GM19468 (cell line): Measurements from ENCODE around the gene VPS29.
A peak's percentile ranks its signal among the peaks of the same experiment; 100 is the strongest.
"Not testable (repeated sequence)": the region's sequence is repeated elsewhere in the genome, so short reads cannot be mapped to it uniquely, and the experiment has no call there.

ENCODE experiments used
- ATAC-seq: cut with Tn5 transposase; IDR thresholded peaks from one replicate; pipeline ENCODE4 v1.9.1; 2021; ENCODE audit warnings: mild to moderate bottlenecking, moderate library complexity, moderate number of reproducible peaks; ENCODE audit not compliant: unreplicated experiment; ENCODE audit errors: extremely low read depth

VPS29 gene

DNA sequence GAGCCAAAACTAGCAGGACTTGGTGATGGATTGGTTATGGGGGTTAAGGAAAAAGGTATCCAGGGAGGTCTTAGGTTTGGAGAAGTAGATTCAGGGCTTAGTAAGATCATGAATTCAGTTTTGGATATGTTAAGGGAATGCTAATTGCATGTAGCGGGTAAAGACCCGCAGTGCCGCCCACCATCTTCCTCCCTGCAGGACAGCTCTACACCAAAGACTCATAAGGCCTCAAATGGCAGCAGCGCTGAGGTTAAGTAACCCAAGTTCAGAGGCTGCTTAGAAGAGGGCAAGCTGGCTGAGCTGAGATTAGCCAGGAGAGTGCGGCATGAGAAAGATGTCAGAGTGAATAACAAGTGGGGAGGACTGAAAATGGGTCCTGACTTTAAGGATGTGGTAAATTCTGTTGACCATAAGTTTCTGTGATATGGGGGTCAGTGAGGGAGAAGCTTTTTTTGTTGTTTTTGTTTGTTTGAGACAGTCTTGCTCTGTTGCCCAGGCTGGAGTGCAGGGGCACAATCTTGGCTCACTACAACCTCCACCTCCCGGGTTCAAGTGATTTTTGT, 26.4 kb upstream of the VPS29 start:
- ATAC-seq: no peak

DNA sequence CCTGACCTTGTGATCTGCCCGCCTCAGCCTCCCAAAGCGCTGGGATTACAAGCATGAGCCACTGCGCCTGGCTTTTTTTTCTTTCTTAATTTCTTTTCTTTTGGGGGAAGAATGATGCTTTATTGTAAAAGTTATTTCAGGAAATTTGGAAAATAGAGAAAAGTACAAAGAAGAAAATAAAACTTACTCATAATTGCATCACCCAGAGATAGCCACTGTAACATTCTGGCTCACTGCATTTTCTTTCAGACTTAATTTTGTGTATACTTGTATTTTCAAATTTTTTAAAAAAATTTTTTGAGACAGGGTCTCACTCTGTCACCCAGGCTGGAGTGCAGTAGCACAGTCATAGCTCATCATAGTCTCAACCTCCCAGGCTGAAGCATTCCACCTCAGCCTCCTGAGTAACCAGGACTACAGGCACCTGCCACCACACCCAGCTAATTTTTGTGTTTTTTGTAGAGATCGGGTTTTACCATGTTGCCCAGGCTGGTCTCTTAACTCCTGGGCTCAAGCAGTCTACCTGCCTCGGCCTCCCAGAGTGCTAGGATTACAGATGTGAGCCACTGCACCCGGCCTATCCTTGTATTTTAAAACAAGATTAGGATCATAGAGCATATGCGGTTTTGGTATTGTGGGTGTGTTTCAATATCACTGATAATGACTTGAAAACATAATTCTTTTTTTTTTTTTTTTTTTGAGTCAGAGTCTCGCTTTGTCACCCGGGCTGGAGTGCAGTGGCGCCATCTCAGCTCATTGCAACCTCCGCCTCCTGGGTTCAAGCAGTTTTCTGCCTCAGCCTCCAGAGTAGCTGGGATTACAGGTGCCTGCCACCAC, 19.2 kb upstream of the VPS29 start:
- not testable (repeated sequence) for ATAC-seq

DNA sequence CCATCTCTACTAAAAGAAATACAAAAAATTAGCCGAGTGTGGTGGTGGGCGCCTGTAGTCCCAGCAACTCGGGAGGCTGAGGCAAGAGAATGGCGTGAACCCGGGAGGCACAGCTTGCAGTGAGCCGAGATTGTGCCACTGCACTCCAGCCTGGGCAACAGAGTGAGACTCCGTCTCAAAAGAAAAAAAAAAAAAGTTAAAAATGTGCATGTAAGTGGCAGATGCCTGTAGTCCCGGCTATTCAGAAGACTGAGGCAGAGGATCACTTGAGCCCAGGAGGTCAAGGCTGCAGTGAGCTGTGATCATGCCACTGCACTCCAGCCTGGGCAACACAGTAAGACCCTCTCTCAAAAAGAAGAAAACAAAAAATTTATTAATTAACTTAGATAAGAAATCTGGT, 16.1 kb upstream of the VPS29 start:
- not testable (repeated sequence) for ATAC-seq

DNA sequence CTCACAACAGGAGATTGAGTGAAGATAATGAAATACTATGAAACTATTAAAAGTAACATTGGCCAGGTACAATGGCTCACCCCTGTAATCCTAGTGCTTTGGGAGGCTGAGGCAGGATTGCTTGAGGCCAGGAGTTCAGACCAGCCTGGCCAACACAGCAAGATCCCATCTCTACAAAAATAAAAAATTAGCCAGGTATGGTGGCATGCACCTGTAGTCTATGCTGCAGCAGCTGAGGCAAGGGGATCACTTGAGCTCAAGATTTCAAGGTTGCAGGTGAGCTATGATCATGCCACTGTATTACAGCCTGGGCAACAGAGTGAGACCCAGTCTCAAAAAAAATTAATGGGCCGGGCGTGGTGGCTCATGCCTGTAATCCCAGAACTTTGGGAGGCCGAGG, 15.1 kb upstream of the VPS29 start:
- ATAC-seq: no peak

DNA sequence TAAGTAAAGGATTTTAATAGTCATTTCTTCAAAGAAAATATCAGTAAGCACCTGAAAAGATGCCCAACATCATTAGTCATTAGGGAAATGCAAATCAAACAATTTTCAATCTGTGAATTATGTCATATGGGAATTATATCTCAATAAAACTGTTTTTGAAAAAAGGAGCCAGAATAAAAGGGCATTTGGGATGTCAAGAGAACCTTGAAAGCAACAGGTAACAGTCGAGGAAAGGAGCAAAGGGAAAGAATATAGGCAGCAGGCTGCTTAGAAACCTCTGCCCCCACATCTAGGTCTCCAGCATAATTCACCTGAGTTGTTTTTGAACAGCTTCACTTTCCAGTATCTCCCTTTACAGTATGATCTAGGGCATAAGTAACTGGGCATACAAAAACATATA, 12.5 kb upstream of the VPS29 start:
- no peak for ATAC-seq

DNA sequence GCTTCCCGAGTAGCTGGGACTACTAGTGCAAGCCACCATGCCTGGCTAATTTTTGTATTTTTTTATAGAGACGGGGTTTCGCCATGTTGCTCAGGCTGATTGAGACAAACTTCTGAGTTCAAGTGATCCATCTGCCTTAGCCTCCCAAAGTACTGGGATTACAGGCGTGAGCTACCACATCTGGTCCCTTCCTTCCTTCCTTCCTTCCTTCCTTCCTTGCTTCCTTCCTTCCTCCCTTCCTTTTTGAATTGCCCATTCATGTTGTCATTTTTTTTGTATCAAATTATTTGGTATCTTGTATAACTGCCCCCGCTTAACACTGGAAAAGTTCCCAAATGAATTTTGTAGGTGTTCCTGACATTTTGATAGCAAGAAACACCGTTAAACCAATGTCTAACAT, 11.9 kb upstream of the VPS29 start:
- ATAC-seq: no peak

DNA sequence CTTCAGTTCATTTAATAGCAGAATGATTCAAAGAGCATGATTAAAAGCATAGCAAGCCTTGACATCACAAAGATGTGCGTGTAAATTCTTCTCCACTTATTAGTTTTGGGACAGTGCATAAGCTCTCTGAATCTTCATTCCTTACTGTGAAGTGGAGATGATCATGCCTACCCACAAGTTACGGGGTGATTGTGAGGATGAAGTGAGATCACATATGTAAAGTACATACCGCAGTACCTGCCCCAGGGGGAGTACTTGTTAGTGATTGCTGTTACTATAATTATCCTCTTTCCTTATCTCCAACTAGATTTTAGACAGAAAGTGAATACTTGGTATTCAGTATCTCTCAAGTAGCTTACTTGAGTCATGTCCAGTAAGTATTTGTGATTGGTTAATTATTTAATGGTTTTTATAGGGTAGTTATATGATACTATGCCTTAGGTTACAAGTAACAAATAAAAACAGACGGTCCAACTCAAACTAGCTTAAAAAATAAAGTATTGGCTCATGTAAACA, 6.2 kb upstream of the VPS29 start:
- ATAC-seq: no peak

DNA sequence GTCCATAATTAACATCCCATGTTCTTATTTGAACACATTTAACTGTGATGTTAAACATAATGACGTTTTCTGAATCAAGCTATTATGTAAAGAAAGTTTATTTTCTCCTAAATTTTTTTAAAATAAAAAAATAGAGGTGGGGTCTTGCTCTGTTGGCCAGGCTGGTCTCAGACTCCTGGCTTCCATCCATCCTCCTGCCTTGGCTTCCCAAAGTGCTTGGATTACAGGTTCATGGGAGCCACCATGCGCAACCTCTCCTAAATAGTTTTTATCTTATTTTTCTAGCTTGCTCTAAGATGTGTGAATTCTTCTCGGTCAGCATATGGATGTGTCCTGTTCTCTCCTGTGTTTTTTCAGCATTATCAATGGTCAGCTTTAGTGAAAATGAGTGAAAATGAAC, 3.4 kb upstream of the VPS29 start:
- no peak for ATAC-seq

DNA sequence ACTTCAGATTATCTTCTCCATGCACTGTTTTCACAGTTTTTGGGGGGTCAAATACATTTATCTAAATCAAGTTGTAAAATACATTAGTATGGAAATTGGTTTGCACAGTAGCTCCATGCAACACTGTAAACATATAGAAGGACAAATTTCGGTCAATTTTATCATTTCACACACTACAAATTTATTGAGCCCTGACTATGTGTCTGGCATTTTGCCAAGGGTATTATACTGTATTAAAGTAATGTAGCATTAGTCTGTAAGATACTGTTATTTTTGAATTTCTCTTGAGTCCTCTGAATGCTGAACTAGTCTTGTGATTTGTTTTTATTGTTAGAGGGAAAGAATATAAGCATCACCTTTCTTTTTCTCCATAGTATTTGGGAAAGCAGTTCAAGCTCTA, 1.5 kb upstream of the VPS29 start:
- ATAC-seq: no peak

DNA sequence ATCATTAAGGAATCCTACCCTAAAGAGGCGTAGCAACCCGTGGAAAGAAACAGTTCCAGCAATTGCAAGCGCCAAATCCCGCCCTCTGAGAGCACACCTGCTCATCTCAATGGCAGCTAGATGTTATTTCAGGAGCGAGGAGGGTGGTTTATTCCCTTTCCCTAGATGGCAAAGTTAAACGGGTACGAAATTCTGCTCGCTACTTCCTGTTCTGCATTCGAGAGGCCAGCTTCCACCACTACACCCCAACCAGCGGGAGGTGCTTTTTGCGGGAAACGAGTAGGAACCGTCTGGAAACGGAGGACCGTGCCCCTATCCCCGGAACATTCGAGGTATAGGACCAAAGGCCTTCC, 536 bp downstream of the VPS29 start:
- ATAC-seq: no peak

DNA sequence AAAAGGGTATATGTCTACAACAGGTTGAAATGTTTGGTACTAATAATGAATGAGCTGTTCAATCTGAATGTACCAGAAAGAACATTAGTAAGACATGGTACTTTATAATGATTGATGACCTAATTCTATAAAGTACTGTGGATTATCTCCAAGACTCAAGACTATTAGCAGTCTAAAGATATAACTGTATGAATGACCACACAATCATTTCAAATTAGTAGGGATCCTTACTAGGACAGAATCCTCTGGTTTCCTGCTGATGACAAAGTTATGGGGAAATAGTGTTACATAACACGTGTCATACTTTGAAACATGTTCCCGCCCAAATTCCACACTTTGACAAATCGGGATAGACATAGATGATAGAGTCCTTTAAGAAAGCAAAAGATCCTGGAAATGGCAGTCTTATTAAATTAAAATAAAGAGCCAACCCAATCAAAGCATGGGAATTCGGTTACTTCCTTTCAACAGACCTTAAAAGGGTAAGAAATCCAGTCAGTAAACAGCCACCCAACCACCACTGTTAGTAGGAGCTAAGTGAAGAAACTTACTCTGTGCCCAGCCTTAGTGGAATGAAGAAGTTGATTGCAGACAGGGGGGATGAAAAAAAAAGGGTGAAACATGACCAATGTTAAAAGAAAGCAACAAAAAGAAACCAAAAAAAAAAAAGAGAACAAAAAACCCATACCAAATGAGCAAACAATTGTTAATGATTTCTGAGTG, 2.8 kb downstream of the VPS29 start:
- no peak for ATAC-seq

DNA sequence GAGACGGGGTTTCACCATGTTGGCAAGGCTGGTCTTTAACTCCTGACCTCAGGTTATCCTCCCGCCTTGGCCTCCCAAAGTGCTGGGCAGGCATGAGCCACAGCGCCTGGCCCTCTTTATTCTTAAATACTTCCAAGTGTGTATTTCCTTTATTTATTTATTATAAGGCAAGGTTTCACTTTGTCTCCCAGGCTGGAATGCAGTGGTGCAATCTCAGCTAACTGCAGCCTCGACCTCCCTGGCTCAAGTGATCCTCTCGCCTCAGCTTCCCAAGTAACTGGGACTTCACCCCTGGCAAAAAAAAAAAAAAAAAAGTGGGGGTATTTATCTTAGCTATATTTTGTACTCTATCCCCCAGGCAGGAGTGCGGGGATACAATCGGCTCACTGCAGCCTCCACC, 26.5 kb downstream of the VPS29 start:
- no peak for ATAC-seq

DNA sequence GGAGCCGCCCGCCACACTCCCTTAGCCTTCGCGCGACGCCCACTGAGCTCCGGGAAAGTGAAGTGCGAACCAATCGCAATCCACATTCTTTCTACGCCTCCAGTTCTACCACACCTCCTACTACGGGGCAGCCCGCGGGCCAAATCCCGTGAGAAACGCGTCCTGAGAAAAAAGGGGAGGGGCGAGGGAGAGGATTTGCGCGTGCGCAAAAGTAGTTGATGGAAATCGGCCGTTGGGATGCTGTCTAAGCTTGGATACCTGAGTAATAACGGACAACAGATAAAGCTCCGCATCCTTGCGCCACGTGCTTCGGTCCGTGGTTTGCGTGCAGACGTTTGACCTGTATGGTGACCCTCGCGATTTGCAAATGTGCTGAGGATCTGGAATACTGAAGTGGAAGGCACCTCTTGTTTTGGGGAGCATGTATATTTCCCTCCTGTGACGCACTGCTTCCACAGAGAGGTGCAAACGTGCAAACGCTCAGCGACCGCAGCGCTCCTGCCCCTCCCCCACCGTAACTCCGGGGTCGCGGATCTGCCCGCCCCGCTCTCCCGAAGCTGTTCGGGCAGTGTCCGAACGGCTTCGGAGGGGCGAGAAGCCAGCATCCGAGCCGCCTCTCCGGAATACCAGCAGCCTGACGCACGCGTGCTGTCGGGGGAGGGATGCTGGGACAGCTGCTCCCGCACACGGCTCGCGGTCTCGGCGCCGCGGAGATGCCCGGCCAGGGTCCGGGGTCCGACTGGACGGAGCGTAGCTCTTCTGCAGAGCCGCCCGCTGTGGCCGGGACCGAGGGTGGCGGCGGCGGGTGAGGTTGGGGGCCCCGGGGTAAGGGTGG, 33.5 kb downstream of the VPS29 start, which contains the start of the genes FAM216A and GPN3:
Gene FAM216A, plus strand, starts transcription at position 632 of the 835 bp plus-strand sequence. Its CDS starts 31 bp downstream, at position 663.
Gene GPN3, minus strand, starts transcription at position 44 of the 835 bp plus-strand sequence. CDS start 54 bp downstream, outside the sequence.
- ATAC-seq: peak; percentile 67

DNA sequence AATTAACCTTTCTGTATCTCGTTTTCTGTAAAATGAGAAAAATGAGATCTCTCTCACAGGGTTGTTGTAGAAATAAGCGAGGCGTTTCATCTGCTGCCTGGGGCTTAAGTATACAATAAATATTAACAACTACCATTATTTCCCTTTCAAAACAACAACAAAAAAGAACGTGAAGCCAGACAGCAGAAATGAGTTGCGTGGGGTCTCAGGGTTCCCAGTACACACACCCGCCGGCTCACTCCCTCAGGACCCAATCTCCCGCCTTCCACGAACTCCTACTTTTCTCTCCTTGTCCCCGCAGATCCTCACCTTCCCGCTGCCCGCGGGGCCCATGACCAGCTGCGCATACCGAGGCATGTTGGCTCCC, 34.1 kb downstream of the VPS29 start:
- no peak for ATAC-seq

DNA sequence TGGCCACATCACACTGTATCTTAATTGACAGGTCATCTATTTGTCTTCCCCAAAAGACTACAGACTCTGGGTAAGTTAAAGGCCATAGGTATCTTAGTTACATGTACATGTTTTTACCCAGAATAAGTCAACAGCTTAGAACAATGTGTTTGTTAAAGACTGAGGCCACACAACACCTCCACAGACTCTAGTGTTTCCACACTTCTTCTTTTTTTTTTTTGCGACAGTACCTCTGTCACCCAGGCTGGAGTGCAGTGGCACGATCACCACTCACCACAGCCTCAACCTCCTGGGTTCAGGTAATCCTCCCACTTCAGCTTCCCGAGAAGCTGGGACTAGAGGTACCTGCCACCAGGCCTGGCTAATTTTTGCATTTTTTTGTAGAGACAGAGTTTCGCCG, 35.1 kb downstream of the VPS29 start:
- no peak for ATAC-seq

DNA sequence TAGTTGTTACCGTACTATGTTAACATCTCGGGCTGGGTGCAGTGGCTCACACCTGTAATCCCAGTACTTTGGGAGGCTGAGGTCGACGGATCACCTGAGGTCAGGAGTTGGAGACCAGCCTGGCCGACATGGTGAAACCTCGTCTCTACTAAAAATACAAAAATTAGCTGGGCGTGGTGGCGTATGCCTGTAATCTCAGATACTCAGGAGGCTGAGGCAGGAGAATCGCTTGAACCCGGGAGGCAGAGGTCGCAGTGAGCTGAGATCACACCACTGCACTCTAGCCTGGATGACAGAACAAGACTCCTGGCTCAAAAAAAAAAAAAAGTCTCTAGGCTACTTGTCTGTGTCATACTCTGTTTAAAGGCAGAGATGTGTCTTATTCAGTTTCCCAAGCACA, 36.1 kb downstream of the VPS29 start:
- ATAC-seq: not testable (repeated sequence)

DNA sequence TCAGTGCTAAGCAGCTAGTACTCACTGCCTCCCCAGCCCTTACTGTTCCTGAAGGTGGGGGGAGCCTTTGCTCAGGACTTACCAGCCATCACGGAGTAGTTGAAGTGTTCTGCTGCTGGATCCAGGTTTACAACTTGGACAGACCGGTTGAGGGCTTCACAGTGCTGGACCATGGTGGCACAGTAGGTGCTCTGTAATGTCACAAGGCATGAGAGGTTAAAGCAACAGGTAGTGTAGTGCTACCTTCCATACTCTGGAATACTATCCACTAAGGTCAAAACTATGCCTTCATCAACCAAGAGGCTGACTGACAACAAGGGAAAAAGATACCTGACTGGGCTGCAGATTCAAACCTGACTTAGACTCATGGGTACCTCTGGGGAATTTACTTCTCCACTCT, 36.9 kb downstream of the VPS29 start:
- ATAC-seq: no peak

DNA sequence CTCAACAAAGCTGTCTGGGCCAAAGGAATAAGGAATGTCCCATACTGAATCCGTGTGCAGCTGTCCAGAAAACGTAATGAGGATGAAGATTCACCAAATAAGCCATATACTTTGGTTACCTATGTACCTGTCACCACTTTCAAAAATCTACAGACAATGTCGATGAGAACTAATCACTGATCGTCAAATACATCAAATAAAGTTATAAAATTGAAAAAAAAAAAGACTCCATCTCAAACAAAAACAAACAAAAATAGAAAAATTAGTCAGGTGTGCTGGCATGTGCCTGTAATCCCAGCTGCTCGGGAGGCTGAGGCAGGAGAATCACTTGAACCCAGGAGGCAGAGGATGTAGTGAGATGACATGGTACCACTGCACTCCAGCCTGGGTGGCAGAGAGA, 40.7 kb downstream of the VPS29 start:
- not testable (repeated sequence) for ATAC-seq

DNA sequence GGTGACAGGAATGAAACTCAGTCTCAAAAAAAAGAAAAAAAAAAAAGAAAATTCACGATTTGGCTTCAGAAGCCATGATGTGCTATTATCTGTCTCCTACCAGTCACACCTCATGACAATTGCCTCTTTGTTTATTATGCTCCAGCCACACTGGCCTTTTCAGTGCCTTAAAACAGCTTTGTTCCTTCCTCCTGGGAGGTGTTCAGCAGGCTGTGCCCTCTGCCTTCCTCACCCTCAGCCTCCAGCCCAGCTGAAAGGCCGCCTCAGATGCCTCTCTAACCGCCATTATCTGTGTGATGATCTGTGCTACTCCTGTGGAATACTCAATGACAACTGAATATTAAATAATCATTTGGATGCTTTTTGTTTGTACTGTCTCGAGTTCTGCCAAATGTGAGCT, 43.2 kb downstream of the VPS29 start:
- ATAC-seq: no peak
